ENCODE results near the gene DNM3.

Gene DNM3

DNA sequence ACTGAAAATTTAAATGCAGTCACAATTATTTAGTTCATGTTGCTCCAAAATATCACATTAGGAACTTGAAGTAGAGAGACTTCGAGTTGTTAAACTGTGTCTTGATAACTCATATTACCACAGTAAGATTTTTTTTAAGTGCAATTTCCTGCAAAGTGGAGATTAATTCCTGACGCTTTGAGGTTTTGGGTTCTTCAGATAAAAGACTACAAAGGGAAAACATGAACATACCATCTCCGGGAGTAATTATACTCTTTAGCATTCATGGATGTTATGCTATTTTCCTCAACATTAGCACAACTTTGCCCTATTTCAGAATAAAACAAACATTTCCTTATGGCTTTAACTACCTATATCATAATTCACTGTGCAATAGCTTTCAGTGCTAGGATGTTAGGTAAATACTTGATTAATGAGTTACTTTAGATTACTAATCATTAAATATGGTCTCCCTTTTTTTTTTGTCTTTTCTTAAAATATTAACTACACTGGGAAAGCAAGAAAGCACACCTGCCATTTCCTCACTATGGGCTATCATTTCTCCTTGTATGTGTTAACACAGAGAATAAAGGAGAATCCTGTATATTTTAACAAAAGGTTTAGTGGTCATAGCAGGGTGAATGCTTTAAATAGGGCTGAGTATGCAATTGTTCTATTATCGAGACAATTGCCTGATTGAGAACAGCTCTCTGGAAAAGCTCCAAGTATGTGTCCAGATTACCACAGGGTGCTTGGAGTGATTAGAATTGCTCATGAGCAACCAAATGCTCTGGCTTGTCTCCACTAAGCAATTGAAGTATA lies 326.7 kb downstream of the DNM3 start:
- H3K4me1 Mint-ChIP-seq = no peaks in the 10 kb centered on the region
- no peaks in the 10 kb centered on the region for H3K9me3 Mint-ChIP-seq
- H3K36me3 Mint-ChIP-seq (ENCODE audit: low read depth) = no peaks in the 10 kb centered on the region
- TF ChIP-seq, protein P1, sequence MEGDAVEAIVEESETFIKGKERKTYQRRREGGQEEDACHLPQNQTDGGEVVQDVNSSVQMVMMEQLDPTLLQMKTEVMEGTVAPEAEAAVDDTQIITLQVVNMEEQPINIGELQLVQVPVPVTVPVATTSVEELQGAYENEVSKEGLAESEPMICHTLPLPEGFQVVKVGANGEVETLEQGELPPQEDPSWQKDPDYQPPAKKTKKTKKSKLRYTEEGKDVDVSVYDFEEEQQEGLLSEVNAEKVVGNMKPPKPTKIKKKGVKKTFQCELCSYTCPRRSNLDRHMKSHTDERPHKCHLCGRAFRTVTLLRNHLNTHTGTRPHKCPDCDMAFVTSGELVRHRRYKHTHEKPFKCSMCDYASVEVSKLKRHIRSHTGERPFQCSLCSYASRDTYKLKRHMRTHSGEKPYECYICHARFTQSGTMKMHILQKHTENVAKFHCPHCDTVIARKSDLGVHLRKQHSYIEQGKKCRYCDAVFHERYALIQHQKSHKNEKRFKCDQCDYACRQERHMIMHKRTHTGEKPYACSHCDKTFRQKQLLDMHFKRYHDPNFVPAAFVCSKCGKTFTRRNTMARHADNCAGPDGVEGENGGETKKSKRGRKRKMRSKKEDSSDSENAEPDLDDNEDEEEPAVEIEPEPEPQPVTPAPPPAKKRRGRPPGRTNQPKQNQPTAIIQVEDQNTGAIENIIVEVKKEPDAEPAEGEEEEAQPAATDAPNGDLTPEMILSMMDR (IDR thresholded peaks at IDR 0.05) = no peak
- no peak overlapping the region for H3K4me3 Mint-ChIP-seq
- H3K27ac Mint-ChIP-seq = no peak overlapping the region
- no peak for DNase-seq
- H3K27me3 Mint-ChIP-seq (ENCODE audit: low read depth, poor library complexity) = peaks cover 5% of the 10 kb centered on the region

DNA sequence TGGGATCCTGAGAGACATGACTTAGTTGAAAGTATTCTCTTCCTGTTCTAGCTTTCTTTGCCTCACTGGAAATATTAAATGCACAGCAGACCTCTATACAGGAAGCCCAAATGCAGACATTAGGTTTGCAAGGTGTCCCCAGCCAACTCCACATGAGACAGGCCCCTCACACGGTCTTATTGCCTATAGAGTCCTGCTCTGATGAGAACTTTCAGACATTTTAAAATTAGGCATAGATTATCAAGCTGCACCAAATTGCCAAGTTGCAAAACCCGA lies 327.2 kb downstream of the DNM3 start:
- TF ChIP-seq, protein P1 (IDR thresholded peaks at IDR 0.05) = no peak
- no peaks in the 10 kb centered on the region for H3K36me3 Mint-ChIP-seq (ENCODE audit: low read depth)
- no peaks in the 10 kb centered on the region for H3K4me1 Mint-ChIP-seq
- H3K27ac Mint-ChIP-seq = no peak overlapping the region
- H3K9me3 Mint-ChIP-seq = no peaks in the 10 kb centered on the region
- DNase-seq = no peak
- H3K27me3 Mint-ChIP-seq (ENCODE audit: low read depth, poor library complexity) = peaks cover 7% of the 10 kb centered on the region
- no peak overlapping the region for H3K4me3 Mint-ChIP-seq

GRCh38 chr1:172169836-172170235 lies 328.5 kb downstream of the DNM3 start:
- H3K9me3 Mint-ChIP-seq = no peaks in the 10 kb centered on the region
- H3K4me3 Mint-ChIP-seq = no peak overlapping the region
- no peaks in the 10 kb centered on the region for H3K4me1 Mint-ChIP-seq
- no peaks in the 10 kb centered on the region for H3K36me3 Mint-ChIP-seq (ENCODE audit: low read depth)
- no peak overlapping the region for H3K27ac Mint-ChIP-seq
- TF ChIP-seq, protein P1 (IDR thresholded peaks at IDR 0.05) = no peak
- H3K27me3 Mint-ChIP-seq (ENCODE audit: low read depth, poor library complexity) = peaks cover 7% of the 10 kb centered on the region
- DNase-seq = no peak

DNA sequence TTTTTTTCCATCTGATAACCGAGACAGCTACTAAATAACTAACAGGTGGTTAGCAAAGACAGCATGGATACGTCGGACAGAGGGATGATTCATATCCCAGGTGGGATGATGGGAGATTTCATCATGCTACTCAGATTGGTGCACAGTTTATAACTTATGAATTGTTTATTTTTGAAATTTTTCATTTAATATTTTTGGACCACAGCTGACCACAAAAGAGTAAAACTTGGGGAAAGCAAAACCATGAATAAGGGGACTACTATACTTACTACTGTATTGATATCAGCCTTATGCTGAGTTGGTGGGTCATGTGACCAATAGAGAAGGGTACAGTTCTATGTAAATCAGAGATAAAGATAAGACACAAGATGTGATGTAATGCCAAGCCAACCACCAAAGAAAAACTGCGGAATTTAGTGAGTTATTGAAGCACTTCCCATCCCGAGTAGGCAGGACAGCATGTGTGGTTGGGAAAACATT lies 331.1 kb downstream of the DNM3 start:
- DNase-seq = no peak
- H3K4me1 Mint-ChIP-seq = no peaks in the 10 kb centered on the region
- H3K36me3 Mint-ChIP-seq (ENCODE audit: low read depth) = no peaks in the 10 kb centered on the region
- H3K4me3 Mint-ChIP-seq = no peak overlapping the region
- TF ChIP-seq, protein P1 (IDR thresholded peaks at IDR 0.05) = no peak
- H3K9me3 Mint-ChIP-seq = no peaks in the 10 kb centered on the region
- no peak overlapping the region for H3K27ac Mint-ChIP-seq
- peaks cover 7% of the 10 kb centered on the region for H3K27me3 Mint-ChIP-seq (ENCODE audit: low read depth, poor library complexity)

DNA sequence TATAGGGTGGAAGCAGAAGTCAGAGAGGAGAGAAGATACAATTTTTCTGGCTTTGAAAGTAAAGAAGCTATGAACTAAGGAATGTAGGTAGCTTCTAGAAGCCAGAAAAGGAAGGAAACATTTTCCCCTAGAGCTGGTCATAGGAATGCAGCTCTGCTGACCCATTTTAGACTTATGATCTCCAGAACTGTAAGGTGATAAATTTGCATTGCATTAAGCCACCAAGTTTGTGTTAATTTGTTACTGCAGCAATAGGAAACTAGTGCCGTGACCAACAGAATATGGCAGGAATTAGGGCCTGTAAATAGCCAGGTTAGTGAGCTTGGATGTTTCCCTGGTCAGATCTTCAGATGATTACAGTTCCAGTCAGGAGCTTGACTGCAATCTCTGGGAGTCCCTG lies 334.9 kb downstream of the DNM3 start:
- TF ChIP-seq, protein P1 (IDR thresholded peaks at IDR 0.05) = no peak
- Mint-ChIP-seq H3K27ac (peak overlapping the region; percentile 9), H3K27me3 (ENCODE audit: low read depth, poor library complexity) (peaks cover 7% of the 10 kb centered on the region), H3K4me3 (no peak overlapping the region), H3K9me3 (no peaks in the 10 kb centered on the region), H3K4me1 (no peaks in the 10 kb centered on the region), H3K36me3 (ENCODE audit: low read depth) (no peaks in the 10 kb centered on the region)
- no peak for DNase-seq

- Mint-ChIP-seq H3K4me3 (no peak overlapping the region), H3K4me1 (no peaks in the 10 kb centered on the region), H3K36me3 (ENCODE audit: low read depth) (no peaks in the 10 kb centered on the region), H3K27me3 (ENCODE audit: low read depth, poor library complexity) (peaks cover 2% of the 10 kb centered on the region), H3K27ac (no peak overlapping the region), H3K9me3 (no peaks in the 10 kb centered on the region)
- TF ChIP-seq, protein P1 (IDR thresholded peaks at IDR 0.05) = no peak
- no peak for DNase-seq
These were observed 336.6 kb downstream of the DNM3 start for GRCh38 chr1:172177849-172178248.
